Renal cortical epithelial cell (primary cell): ENCODE data around the gene PAX6. TPM values are rescaled to one million over a fixed set of nuclear protein-coding genes. Genes with fewer than 3 reads are reported as not detected.

Source experiments
- DNase-seq: peaks from one replicate; pipeline ENCODE4 v3.0.0-alpha.2; 2011; ENCODE audit warnings: low read depth
- total RNA-seq: library from RNA; depleted of rRNA; stranded (reverse); fragments of >200 nt; gene quantifications from 2 replicates; pipeline ENCODE4 v1.2.3, GENCODE V29; 2014

PAX6 gene
- total RNA-seq, 1 donor from 2014 or later, result 6.5 TPM

DNA sequence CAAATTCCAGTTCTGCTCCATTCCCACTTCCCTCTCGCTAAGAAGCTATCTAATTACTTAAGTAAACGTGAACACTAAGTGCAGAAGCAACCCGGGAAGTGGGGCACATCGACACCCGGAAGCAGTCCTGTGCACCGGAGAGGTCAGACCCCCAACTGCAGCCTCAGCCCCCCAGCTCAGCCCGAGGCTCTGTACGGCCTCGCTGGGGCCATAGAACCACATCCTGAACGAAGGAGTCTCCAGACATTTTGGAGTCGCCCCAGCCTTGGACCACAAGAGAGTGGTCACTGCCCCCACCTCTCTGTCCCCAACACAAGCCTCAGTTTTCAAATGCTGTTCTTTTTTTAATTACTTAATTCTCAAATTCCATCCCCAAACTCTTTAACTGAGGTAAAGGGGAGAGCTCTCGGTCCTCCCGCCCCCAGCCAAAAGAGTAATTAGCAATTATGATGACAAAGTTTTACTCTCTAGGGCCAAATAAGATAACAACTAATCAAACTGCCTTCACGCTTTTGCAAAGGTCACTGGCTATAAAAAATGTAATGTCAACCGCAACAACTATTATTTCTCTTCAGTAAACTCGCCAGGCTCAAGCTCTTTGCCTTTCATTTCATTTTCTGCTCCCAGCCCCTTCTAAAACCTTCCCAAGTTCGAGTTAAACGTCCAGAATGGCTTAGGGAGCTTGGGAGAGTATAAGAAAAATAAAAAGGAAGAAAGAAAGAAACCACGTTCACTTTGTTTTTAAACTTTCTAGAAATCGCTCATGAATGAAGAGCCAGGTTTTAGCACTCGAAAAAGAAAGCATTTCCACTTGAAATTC, 2.2 kb downstream of the PAX6 start:
- DNase-seq, result no peak

DNA sequence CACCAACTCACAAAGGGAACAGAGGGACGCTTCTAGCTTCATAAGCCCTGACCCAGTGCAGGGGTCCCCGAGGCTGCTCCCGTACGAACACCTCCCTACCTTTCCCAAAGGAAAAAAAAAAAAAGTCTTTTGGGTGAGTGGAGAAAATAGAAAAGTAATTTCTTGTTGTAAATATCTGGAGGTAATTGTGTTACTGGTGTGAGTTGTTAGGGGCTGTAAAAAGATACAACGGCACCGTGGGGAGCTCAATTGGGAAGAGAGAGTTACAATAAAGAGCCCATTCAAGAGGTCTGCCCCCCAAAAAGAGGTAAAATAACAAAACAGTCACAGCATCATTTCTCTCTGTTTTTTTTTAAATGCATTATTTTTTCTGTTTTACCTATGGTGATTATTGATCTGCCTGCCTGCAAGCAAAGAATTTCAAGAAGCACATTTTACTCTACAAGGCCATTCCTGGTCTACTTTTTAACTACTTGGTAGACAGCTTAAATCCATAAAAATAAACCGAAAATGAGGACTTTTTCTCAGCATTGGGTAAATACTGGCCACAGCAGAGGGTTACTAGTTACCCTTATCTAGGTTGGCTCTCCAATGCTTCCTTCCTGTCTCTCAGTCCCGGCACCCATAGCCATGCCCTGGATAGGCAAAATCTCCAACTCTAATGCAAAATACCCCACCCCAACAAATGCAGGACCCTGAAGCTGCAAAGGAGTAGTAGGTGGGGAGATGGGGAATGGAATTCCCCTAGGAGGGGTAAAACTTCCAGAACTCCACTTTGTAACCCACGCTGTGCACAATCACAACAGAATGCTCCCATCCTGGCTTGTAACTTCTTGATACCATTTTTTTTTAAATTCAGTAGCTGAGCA, 3.1 kb downstream of the PAX6 start:
- no peak for DNase-seq

DNA sequence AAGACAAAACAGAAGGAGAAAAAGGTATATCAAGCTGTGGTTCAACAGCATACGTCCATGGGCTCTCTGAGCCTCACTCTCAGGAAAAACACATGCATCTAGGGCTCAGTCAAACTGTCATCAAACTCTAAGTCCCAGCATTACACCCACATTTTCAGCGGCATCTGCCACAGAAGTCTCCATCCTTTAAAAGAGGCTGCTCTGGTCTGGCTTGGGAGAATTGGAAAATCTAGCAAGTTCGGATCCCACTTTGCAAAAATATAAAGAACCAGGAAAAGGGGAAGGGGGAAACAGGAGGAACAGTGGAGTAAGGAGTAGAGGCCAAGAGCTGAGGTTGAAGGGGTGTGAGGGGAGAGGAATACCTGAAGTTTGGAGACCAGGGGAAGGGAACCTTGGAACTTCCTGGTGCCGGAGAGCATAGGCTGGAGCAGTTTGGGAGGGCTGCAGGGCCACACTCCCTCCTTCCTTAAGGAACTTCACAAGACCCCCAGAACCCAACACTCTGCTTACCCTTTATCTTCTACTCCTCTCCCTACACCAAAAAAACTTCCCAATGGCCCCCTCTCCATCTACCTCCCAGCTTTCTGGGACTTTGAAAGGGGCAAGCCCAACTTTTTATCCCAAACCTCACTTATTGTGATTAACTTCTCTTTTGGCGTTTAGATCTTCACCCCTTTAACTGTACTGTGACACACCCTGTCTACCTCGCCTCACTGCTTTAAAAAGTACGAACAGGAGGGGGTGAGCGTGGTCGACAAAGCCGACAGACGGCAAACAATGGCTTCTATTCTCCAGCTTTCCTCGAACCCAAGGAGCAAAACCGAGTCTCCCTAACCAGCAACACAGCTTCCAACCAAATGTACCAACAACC, 4.0 kb downstream of the PAX6 start:
- DNase-seq, result no peak

DNA sequence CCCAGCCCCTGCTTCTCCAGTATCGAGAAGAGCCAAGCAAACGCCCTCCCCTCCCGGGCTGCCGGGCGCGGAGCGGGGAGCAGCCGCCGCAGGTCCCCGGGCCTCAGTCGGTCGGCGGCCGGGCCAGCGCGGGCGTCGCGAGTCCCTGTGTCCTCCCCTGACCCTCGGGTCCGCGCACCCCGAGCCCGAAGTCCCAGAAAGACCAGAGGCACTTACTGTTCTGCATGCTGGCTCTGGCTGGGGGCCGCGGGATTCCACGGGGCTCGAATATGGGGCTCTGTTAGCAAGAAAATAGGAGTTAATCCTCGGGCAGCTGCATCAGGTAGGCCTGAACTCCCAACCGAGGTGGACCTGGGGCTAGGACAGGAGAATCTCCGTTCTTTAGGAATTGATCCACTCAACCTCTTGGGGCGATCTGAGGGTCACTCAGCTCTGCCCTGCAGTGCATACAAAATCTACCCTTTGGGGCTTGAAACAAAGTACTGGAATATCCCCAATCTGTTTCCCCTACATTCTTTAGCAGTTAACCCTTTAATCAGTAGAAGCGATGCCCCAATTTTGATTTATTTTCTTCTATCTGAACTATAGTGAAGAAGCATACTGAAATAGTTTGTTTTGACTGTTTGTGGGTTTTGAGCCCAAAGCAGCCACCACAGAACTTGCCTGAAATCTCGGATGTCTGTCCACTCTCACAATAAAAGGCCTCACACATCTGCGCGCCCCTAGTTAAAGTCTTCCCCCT, 4.8 kb downstream of the PAX6 start:
- no peak for DNase-seq

DNA sequence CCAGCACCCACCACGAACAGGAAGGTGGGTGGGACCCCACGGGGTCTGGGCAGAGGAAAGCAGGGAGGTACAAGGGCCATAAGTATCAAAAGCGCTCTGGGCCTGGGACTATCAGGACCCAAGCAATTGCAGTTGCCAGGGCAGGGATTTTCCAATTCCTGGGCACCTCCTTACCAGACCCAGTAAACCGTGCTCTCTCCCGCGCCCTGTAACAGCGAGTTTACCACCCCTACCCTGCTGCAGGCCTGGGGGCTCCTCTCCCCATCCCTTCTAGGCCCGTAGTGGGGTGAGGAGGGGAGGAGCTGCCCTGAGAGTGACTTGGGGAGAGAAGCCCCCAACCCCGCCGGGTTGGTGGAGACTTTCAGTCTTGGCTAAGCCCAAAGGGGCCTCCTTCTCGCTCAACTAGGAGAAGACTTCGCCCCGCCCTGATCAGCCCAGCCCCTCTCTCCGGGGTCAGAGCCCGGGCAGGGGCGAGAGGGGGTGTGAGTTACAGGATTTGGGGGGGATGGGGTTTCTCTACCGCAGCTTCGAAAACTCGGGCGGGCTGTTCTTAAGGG, 5.4 kb downstream of the PAX6 start:
- DNase-seq, result no peak

DNA sequence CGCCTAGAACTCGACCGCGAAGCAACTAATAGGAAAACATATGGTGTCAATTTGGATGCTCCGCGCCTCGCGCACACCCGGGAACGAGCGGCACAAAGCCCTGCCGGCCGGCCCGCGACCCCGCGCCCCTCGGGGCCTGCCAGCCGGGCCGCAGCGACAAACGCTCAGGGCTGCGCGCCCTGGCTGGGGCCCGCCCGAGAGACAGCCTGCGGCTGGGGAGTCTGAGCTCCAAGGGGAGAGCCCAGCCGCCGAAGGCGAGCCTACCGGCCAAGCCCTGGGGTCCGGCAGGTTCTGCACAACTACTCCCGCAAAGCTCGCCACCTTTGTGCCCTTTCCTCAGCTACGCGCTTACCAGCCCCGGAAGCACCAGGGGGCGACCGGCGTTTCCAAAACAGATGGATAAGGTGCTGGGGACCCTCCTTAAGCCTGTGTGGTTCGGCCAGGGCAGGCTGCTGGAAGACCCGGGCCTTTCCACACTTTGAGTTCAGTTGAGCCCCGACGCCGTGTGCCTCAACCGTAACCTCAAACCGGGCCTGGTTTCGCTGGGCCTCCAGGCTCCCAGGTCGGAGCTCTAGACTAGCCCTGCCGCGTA, 6.0 kb downstream of the PAX6 start:
- no peak for DNase-seq

DNA sequence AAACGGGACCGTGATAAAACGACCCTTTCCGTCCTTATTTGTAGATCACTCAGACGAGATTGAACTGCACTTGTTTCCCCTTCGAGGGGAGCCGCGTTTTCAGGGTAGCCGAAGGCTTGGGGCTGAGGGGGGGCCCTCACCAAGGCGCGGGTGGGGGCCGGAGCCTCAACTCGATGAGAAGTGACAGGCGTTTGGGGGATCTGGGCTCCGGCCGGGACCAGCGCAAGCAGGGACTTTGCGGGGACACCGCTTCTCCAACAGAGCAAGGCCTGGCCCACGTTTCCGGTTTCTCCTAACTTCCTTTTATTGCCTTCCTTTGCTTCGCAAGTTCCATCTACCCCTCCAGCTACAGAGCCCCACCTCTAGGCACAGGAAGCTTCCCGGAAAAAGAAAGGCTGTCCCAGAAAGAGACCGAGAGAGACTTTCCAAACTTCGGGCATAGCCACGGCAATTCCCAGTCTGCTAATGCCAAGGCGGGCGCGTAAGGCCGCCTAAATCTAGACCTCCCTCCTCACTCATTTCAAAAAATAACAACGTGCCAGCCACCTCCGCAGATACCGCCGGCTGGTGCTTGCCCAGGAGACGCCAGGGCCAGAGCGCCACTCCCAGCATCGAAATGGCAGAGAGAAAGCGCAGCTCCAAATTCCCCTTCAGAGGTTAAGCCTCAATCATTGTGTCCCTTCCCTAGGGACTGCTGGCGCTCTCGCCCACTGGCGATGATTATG, 6.6 kb downstream of the PAX6 start:
- DNase-seq, result no peak

DNA sequence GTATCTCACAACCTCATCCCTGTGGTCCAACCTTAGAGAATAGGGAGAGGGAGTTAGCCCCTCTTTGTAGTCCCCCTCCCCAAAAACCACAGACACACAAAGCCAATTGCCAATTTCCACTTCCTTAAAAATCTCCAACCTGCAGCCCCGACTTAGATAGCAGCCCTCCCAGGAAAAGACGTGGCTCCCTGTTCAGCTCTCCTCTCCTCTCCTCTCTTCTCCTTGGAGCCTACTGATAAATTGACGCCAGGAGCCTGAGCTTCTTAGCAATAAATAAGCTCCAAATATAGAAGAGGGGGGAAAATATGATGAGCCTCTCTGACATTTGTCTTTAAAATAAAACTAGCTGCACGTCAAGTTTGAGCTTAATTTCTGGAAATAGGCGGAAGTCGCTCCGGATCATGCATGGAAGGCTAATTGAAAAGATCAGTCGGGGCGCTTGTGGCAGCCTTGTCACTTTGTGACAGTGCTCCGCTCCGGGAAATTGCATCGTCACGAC, 7.3 kb downstream of the PAX6 start:
- DNase-seq, result no peak

DNA sequence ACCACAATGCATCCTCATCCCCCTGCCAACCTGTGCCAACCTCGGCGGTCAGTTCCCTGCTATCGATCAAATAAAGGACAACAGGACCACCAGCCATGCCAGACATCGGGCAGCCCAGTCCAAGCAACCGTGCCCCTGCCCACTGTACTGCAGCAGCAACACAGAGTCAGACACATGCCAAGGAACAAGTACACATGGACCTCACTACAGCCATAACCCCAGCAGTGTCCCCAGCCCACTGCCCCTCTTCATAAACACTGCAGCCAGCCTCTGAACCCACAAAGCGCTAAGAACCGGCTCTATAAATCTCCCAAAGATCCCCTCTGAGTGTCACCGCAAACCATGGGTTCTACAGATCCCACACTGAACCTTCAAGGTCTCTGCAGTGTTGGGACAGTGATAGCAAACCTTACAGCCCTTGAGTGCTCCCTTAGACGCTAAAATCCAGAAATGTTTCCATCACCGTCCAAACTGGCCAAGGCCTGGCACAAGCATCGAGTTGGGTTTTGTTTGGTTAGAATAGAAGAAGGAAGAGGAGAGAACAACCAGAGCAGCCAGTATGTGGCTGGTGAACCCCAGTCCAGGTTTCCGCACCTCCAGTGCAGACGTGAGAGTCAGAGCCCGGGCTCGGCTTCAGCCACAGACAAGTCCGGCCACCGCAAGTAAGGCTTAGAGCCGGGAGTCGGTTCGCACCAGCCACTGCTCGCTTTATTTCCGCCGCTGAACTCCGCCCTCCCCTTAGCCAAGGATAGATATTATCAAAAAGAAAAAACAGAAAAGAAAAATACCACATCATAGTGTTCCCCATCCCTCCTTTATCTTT, 7.9 kb downstream of the PAX6 start:
- DNase-seq, result no peak

DNA sequence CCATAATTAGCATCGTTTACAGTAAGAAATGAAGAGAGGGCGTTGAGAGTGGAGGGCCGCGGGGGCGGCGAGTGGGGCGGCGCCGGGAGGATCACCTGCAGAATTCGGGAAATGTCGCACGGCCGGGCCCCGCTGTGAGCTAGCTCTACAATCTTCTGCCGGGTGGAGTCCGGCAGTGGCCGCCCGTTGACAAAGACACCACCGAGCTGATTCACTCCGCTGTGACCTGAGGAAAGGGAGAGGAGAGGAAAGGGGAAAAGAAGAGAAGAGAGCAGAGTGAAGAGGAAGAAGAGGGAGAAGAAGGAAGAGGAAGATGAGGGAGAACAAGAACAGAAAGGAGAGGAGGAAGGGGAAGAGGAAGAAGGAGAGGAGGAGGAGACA, 8.5 kb downstream of the PAX6 start:
- DNase-seq, result no peak

DNA sequence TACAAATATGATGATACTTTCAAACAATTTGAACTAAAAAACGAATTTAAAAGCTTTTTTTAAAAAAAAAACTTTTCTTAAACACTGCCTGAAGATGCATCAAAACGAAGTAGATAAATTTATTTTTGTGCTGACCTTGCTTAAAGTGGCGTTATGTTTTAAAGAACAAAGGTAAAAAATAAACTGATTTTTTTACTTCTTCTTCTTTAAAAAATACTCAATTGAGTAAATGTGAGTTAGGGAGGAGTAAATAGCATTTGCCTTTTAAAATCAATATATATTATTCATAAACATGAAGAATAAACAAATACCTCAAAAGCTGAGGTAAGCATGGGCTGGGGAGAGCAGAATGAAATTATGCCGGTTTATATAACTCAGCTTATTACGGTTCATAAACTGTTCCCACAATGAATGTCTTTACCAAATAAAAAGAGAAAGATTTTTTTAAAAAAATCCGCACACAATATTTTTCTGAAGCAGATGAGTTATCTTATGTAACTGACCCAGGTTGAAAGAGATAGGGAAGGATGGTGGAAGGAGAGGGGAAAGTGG, 9.0 kb downstream of the PAX6 start:
- no peak for DNase-seq

DNA sequence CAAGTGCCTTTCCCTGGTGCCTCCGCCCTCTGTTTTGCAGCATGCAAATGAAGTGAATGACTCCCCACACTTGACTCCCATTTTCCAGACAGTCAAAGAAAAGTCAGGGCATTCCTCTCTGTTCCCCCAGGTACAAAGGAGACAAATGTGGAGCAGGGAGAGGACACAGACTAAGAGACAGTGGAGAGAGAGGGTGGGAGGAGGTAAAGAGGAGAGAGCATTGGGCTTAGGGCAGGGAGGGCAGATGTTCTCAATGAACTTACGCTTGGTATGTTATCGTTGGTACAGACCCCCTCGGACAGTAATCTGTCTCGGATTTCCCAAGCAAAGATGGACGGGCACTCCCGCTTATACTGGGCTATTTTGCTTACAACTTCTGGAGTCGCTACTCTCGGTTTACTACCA, 9.8 kb downstream of the PAX6 start:
- no peak for DNase-seq

DNA sequence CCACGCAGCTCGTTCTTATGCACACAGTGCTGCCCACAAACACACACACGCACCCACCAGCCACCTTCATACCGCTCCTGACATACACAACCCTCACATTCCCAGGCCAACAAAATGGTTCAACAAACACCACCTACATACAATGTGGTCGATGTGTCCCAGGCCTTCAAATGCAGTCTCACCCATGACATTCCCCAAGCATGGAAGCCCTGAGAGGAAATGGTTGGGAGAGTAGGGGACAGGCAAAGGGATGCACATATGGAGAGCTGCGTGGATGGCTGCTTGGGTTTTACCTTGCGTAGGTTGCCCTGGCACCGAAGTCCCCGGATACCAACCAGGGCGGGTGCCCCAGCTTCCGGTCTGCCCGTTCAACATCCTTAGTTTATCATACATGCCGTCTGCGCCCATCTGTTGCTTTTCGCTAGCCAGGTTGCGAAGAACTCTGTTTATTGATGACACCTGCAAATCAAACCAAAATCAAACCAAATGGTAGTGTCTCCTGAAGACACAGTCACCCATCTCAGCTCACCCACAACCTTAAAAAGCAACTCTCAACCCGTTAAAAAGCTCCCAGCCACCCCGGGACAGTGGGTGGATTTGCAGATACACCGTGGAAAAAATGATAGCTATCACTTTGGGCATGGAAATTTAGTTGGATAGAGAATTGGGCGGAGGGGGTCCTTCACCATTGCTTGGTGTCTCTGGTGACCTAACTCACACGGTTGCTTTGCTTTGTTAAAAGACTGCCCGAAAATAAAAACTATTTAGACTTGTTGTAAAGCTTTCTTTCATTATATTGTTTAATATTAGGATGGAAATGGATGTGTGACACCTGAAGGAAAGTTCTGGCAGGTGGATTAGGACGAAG, 10.5 kb downstream of the PAX6 start:
- no peak for DNase-seq

DNA sequence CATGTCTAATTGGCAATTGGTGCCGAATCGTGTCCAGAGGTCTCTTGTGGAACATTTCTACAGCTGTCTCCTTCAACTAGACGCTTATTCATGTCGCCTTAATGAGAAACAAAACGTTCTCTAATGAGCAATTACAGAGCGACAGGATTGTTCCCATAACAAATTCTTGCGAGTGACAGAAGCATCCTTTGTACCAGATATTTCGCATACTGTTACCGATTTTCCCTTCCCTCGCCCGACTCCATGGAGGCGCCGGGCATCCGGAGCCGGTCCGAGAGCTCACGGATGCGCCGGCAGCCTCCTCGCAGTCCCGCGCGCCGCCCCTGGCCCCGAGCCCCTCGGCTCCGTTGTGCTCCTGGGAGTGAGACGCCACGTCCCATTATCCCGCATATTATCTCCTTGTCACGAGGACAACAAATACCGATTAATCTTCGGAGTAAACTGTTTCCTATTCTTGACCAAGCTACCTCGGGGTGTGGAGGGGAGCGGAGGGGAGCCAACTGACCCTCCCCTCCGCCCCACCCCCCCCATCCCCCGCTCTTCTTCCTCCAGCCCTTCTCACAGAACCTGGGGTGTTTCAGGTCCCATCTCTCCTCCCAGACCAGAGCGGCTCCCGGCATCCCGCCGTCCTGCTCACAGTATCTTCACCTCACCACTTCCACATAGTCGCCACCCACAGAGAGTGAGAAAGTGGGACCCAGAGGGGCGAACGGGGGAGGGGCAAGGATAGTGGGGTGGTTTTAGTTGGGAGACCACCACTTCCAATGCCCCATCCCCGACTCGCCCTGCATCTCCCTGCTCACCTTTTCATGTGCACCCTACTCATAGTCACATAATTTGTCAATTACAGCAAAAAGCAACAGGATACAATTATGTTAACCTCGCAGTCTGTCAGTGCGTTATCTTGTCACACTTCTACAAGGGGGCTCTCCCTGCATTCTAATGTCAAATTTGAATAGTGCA, 11.4 kb downstream of the PAX6 start:
- no peak for DNase-seq

DNA sequence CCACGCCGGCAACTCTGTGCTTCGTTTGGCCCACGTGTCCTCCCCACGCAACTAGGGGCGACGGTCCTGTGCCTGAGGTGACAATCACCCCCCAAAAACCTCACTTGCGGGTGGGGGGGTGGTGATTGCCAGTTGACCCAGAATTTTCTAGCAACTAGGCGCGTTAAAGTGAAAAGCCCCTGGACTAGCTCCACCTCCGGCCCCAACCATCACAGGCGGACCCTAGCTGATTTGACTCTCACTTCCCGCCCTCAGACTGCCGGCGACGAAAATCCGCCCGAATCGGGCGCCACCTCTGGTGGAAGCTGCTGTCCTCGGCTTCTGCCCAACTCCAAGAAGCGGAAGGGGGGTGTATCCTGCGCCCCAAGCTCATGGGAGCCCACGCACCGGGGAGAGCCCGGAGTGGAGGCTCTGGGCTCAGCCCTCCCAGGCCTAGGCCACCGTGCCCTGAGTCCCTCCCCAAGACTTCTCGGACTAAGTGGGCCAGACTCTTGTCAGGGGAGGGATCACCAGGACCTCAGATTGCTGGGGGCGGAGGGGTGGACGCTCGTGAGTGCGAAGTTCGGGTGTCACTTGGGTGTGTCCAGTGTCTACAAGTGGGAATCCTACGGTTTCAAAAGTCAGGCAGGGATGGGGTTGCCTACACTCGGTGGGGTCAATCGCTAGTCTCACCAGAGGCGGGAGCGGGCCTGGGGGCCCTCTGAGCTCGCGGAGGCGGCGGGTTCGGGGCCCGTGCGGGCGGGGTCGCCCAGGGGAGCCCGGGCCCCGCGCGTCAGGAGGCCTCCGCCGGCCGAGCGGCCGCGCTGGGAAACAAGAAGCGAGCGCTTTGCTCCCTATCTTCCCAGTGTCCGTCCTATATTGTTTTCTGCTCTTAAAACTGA, 12.3 kb downstream of the PAX6 start:
- no peak for DNase-seq
